ENCODE measurements around the gene KBTBD13.

DNA sequence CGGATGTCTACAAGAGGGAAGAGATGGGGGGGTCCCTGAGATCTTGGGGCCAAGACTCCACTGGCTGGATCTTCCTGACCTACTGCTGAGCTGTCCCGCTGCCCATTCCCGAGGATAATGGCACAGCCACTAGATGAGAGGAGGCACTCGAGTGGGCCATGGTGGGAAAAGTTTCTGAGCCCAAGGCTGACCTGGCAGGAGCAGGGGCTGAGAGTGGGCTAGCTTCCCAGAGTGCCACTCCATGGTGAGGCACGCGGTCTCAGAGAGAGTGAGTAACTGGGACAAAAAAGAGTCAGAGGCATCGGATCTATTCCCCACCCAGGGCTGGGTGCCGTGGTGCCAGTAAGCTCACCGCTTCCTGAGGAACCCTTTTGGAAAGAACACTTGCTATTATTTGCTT, 20.4 kb upstream of the KBTBD13 start:
- TF ChIP-seq, protein P1, sequence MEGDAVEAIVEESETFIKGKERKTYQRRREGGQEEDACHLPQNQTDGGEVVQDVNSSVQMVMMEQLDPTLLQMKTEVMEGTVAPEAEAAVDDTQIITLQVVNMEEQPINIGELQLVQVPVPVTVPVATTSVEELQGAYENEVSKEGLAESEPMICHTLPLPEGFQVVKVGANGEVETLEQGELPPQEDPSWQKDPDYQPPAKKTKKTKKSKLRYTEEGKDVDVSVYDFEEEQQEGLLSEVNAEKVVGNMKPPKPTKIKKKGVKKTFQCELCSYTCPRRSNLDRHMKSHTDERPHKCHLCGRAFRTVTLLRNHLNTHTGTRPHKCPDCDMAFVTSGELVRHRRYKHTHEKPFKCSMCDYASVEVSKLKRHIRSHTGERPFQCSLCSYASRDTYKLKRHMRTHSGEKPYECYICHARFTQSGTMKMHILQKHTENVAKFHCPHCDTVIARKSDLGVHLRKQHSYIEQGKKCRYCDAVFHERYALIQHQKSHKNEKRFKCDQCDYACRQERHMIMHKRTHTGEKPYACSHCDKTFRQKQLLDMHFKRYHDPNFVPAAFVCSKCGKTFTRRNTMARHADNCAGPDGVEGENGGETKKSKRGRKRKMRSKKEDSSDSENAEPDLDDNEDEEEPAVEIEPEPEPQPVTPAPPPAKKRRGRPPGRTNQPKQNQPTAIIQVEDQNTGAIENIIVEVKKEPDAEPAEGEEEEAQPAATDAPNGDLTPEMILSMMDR (IDR thresholded peaks at IDR 0.05) = no peak
- TF ChIP-seq POLR2A (IDR thresholded peaks at IDR 0.05) = no peak

All from Peyer's patch (tissue), 4 donors.